GM12878 (cell line): Measurements from ENCODE around the gene CRB2. TPM values are rescaled to one million over a fixed set of nuclear protein-coding genes. Genes with fewer than 3 reads are reported as not detected.

ENCODE experiments used
- ATAC-seq: fragments of 200-7000 bp; cut with Tn5 transposase; 3 replicates; pipeline ENCODE4 v1.9.1; 2020; ENCODE audit warnings: mild to moderate bottlenecking, moderate library complexity
- BruUV-seq: library from RNA; stranded (reverse); fragments of 400-500 nt; replicated peaks from 2 replicates; lab custom pipeline; 2021; lab: Mats Ljungman, UMichigan
- CTCF ChIA-PET: fragments of 300-600 bp; sonication (Branson Sonifier 250); formaldehyde crosslinking; extraction: SDS; loops from one replicate; lab custom pipeline; 2021; ENCODE audit warnings: inconsistent platforms; lab: Yijun Ruan, JAX
- POLR2A ChIA-PET: fragments of 350-600 bp; formaldehyde crosslinking; extraction: SDS; loops from one replicate; lab custom pipeline; 2021; ENCODE audit warnings: inconsistent platforms; lab: Charles Lee
- RAD21 ChIA-PET: fragments of 300-600 bp; sonication (Branson Sonifier 250); formaldehyde crosslinking; loops from one replicate; lab custom pipeline; 2023; ENCODE audit warnings: antibody characterized with exemption; ENCODE audit not compliant: unreplicated experiment; lab: Charles Lee
- SMC1A ChIA-PET: fragments of 300-600 bp; sonication (Branson Sonifier 250); formaldehyde crosslinking; loops from one replicate; lab custom pipeline; 2023; ENCODE audit not compliant: unreplicated experiment, uncharacterized antibody; lab: Charles Lee
- DNase-seq: peaks from one replicate; pipeline ENCODE4 v3.0.0-alpha.2; 2011; ENCODE audit warnings: low read depth, low spot score
- FAIRE-seq: peaks from 3 replicates; lab custom pipeline; 2011; peaks lifted over from hg19 to GRCh38; lab: Jason Lieb, UNC
- H2AFZ ChIP-seq: 2 replicates; pipeline ENCODE4 v1.6.0; 2011; ENCODE audit warnings: low read depth, low read length, control low read depth; ENCODE audit not compliant: control insufficient read depth
- H3K27ac ChIP-seq: 2 replicates; pipeline ENCODE4 v1.5.1; 2011; ENCODE audit warnings: control low read depth; ENCODE audit not compliant: control insufficient read depth, insufficient read depth
- H3K27me3 ChIP-seq, 2 experiments: replicated peaks in 1 of 2; 2 replicates each; pipeline versions ENCODE4 v1.6.0 to v1.6.1; 2011; ENCODE audit warnings: low read length in 1 of 2; ENCODE audit not compliant: control insufficient read depth in 2 of 2, insufficient read depth in 2 of 2
- H3K36me3 ChIP-seq, 2 experiments: 2 replicates each; pipeline ENCODE4 v1.5.1; 2011; ENCODE audit warnings: low read length in 1 of 2; ENCODE audit not compliant: control insufficient read depth in 2 of 2, insufficient read depth in 2 of 2
- H3K4me1 ChIP-seq: 2 replicates; pipeline ENCODE4 v1.6.1; 2011; ENCODE audit warnings: mild to moderate bottlenecking, low read length, moderate library complexity, mixed read lengths; ENCODE audit not compliant: control insufficient read depth, insufficient read depth
- H3K4me2 ChIP-seq: 2 replicates; pipeline ENCODE4 v1.6.0; 2011; ENCODE audit warnings: control low read depth; ENCODE audit not compliant: control insufficient read depth, insufficient read depth
- H3K4me3 ChIP-seq: fragments of 200-600 bp; sonication (generic); 2 replicates; pipeline ENCODE4 v1.5.1; 2016
- H3K79me2 ChIP-seq: 2 replicates; pipeline ENCODE4 v1.6.0; 2011; ENCODE audit warnings: low read length; ENCODE audit not compliant: control insufficient read depth, insufficient read depth
- H3K9ac ChIP-seq: 2 replicates; pipeline ENCODE4 v1.8.0; 2011; ENCODE audit warnings: low read length, control low read depth, mixed read lengths; ENCODE audit not compliant: control insufficient read depth, insufficient read depth
- H3K9me3 ChIP-seq: replicated peaks from 3 replicates; pipeline ENCODE4 v1.5.1; 2011; ENCODE audit warnings: mild to moderate bottlenecking, low read length; ENCODE audit not compliant: control insufficient read depth, insufficient read depth
- H4K20me1 ChIP-seq: 2 replicates; pipeline ENCODE4 v1.6.0; 2011; ENCODE audit not compliant: control insufficient read depth, insufficient read depth
- BMI1 ChIP-seq: fragments of 450-650 bp; IDR thresholded peaks from 2 replicates; pipeline ENCODE4 v1.6.1; 2016; ENCODE audit warnings: mild to moderate bottlenecking, moderate library complexity, borderline replicate concordance
- CREM ChIP-seq: IDR thresholded peaks from 2 replicates; pipeline ENCODE4 v1.6.1; 2014; ENCODE audit warnings: antibody characterized with exemption, low read depth
- EED ChIP-seq: sonication (generic); IDR thresholded peaks from 2 replicates; pipeline ENCODE4 v1.6.1; 2016; ENCODE audit warnings: antibody characterized with exemption, low read depth
- PML ChIP-seq: IDR thresholded peaks from 2 replicates; pipeline ENCODE4 v1.6.1; 2012; ENCODE audit warnings: low read length, inconsistent platforms
- RAD21 ChIP-seq: IDR thresholded peaks from 2 replicates; pipeline ENCODE4 v1.6.1; 2011; ENCODE audit warnings: mild to moderate bottlenecking, low read depth, low read length, moderate library complexity; ENCODE audit not compliant: insufficient read depth
- RELB ChIP-seq: fragments of 450-650 bp; IDR thresholded peaks from 2 replicates; pipeline ENCODE4 v1.6.1; 2017; ENCODE audit warnings: low read depth, mild to moderate bottlenecking, moderate library complexity
- SRF ChIP-seq, 2 experiments: IDR thresholded peaks; 2 replicates each; pipeline ENCODE4 v1.6.1; 2011; ENCODE audit warnings: low read depth in 2 of 2, low read length in 2 of 2, mild to moderate bottlenecking in 1 of 2, moderate library complexity in 1 of 2
- WGBS: methylation state at CpG from one replicate; pipeline ENCODE4 v1.1.6; 2016; ENCODE audit warnings: low lambda C conversion rate; ENCODE audit not compliant: insufficient replicate concordance, insufficient coverage; ENCODE audit errors: missing lambda C conversion rate; 5-methylcytosine and 5-hydroxymethylcytosine counted together
- in situ Hi-C: fragments of 300-500 bp; cut with MboI; formaldehyde crosslinking; loops from 9 replicates; pipeline ENCODE4 v1.14.3; 2018; ENCODE audit warnings: mixed read lengths
- intact Hi-C: fragments of 100-400 bp; cut with micrococcal nuclease; formaldehyde crosslinking; loops from one replicate; pipeline ENCODE4 v1.14.2; 2022; ENCODE audit not compliant: unreplicated experiment
- polyA plus RNA-seq, 11 experiments: library from polyadenylated mRNA; depleted of rRNA in 4 of 11; unstranded in 6 of 11; stranded (reverse) in 5 of 11; fragments of >200 nt; fragmentation: Nextera tagmentation in 4 of 11; fragmentation: Illumina TruSeq in 1 of 11; extraction: Ambion mirVana in 4 of 11; extraction: Trizol in 1 of 11; gene quantifications; 1 replicate in 1 of 11; 2 replicates in 10 of 11; pipeline versions ENCODE4 v1.2.1 to v1.2.3, GENCODE V29; 2011 to 2016; ENCODE audit warnings: inconsistent platforms in 2 of 11, missing spikeins in 2 of 11, low read depth in 1 of 11
- total RNA-seq, 4 experiments: library from RNA; depleted of rRNA in 3 of 4; stranded (reverse); fragments of >200 nt in 3 of 4; fragmentation: Illumina TruSeq in 1 of 4; extraction: Trizol in 1 of 4; gene quantifications; 2 replicates each; pipeline versions ENCODE4 v1.2.1 to v1.2.3, GENCODE V29; 2013 to 2021

The CRB2 gene
- total and polyA plus RNA-seq, 10 of the 15 experiments (the other 5 are each of a cell fraction or from before 2014, with no cell fraction given), result 0.01 to 0.80 (median 0.23) TPM; not detected in 3

GRCh38 chr9:123360161-123361085 is 4.4 kb downstream of the CRB2 start:
- ChIA-PET SMC1A (interaction anchor here (1.0 kb wide), 1 partner anchor 39 kb away, joined by 3 read pairs; no protein-coding TSS in a partner anchor), RAD21 (no interaction called here)

More at GRCh38 chr9:123360161-123361085, 4.4 kb downstream of the CRB2 start:
- Histone ChIP-seq H3K4me3 (no peak overlapping the region), H3K4me2 (peak overlapping the region; percentile 38; the same call in 1 of the 2 replicates), H4K20me1 (no peaks in the 10 kb centered on the region), H3K27me3 (no peaks in the 10 kb centered on the region; a peak in 1 of 4 replicates), H3K9ac (no peak overlapping the region), H3K9me3 (no peaks in the 10 kb centered on the region), H3K79me2 (no peaks in the 10 kb centered on the region), H3K36me3 (no peaks in the 10 kb centered on the region), H3K4me1 (peaks cover 17% of the 10 kb centered on the region), H3K27ac (no peak overlapping the region), H2AFZ (no peak overlapping the region)
- no peak for TF ChIP-seq CREM
- no peak for TF ChIP-seq SRF (IDR thresholded peaks at IDR 0.05; ENCODE audit: low read depth in 2 of 2, low read length in 2 of 2)
- no peak for TF ChIP-seq PML
- 0 out of 2 replicates have a peak, but pooled peaks have one; percentile 45 for TF ChIP-seq BMI1
- no peak for TF ChIP-seq EED
- no peak for TF ChIP-seq RAD21
- no peak for TF ChIP-seq RELB
- WGBS, result 42% methylated on average over 22 of the region's 22 CpGs
- FAIRE-seq, result no peak
- ATAC-seq, result peak; percentile 77
- DNase-seq, result no peak
- POLR2A ChIA-PET, result interaction anchor here (0.7 kb wide), 1 partner anchor 12 kb away, joined by 3 read pairs; no protein-coding TSS in a partner anchor
- BruUV-seq, result no TSS peak
- intact Hi-C loops (no loop called here), in situ Hi-C loops (no loop called here)
- CTCF ChIA-PET, result interaction anchor here (1.5 to 2.3 kb wide), 3 partner anchors 10 to 25 kb away, joined by 4 to 12 read pairs (median 8); no protein-coding TSS in a partner anchor
